HG02938 (cell line): ENCODE data around the gene DIPK1B.
"Not testable (repeated sequence)": the region's sequence is repeated elsewhere in the genome, so short reads cannot be mapped to it uniquely, and the experiment has no call there.

Experiments used
- ATAC-seq: cut with Tn5 transposase; IDR thresholded peaks from one replicate; pipeline ENCODE4 v1.9.1; 2021; ENCODE audit warnings: mild to moderate bottlenecking, moderate library complexity; ENCODE audit not compliant: unreplicated experiment

DIPK1B gene

GRCh38 chr9:136762915-136763648 is 50.7 kb downstream of the DIPK1B start:
- ATAC-seq = no peak

GRCh38 chr9:136763649-136764035 is 51.3 kb downstream of the DIPK1B start:
- no peak for ATAC-seq

GRCh38 chr9:136764301-136764891 is 52.0 kb downstream of the DIPK1B start, which contains the start of gene LCN15:
Gene LCN15, minus strand, starts transcription at chr9:136764518. Its CDS starts 30 bp downstream, at chr9:136764488.
- no peak for ATAC-seq

GRCh38 chr9:136765041-136765440 is 52.7 kb downstream of the DIPK1B start:
- no peak for ATAC-seq

- not testable (repeated sequence) for ATAC-seq
Measured at GRCh38 chr9:136765745-136766409, 53.5 kb downstream of the DIPK1B start.

GRCh38 chr9:136766410-136767120 is 54.2 kb downstream of the DIPK1B start:
- not testable (repeated sequence) for ATAC-seq

GRCh38 chr9:136769710-136770191 is 57.4 kb downstream of the DIPK1B start:
- ATAC-seq = no peak

GRCh38 chr9:136771907-136772415 is 59.6 kb downstream of the DIPK1B start:
- no peak for ATAC-seq

GRCh38 chr9:136773386-136774044 is 61.1 kb downstream of the DIPK1B start:
- ATAC-seq = no peak
